B cell (primary cell): ENCODE data around the gene PLCB4. TPM values are rescaled to one million over a fixed set of nuclear protein-coding genes. Genes with fewer than 3 reads are reported as not detected.

Source experiments
- ATAC-seq: fragments of 200-7000 bp; cut with Tn5 transposase; one replicate; pipeline ENCODE4 v1.10.0; 2021; ENCODE audit warnings: low read depth, mild to moderate bottlenecking, moderate number of reproducible peaks, moderate library complexity
- CTCF ChIA-PET: fragments of 350-600 bp; sonication (Branson Sonifier 250); formaldehyde crosslinking; loops from one replicate; lab custom pipeline; 2021; ENCODE audit warnings: antibody characterized with exemption, inconsistent platforms; lab: Charles Lee
- POLR2A ChIA-PET: fragments of 350-600 bp; sonication (Branson Sonifier 250); formaldehyde crosslinking; loops from one replicate; lab custom pipeline; 2021; ENCODE audit warnings: antibody characterized with exemption; lab: Charles Lee
- DNase-seq: peaks from one replicate; pipeline ENCODE4 v3.0.0; 2013
- H2AFZ ChIP-seq: 2 replicates; pipeline ENCODE4 v1.6.1; 2012; ENCODE audit warnings: mild to moderate bottlenecking, low read depth, low read length; ENCODE audit not compliant: insufficient read depth, poor library complexity, severe bottlenecking
- H3K27ac ChIP-seq, 2 donors: 1 replicate in 1 of 2; 2 replicates in 1 of 2; pipeline ENCODE4 v1.5.1; 2012 to 2013; ENCODE audit warnings: low read length in 2 of 2, mild to moderate bottlenecking in 2 of 2, moderate library complexity in 1 of 2
- H3K27me3 ChIP-seq, 4 experiments: fragments of 200-600 bp in 1 of 4; sonication (generic) in 1 of 4; replicated peaks in 1 of 4; 1 replicate in 2 of 4; 2 replicates in 2 of 4; pipeline versions ENCODE4 v1.6.1 to v1.7.0; 2013 to 2016; ENCODE audit warnings: low read length in 3 of 4, mild to moderate bottlenecking in 2 of 4, mixed read lengths in 1 of 4, moderate library complexity in 1 of 4; ENCODE audit not compliant: insufficient read depth in 4 of 4, control insufficient read depth in 3 of 4; ENCODE audit errors: control extremely low read depth in 1 of 4
- H3K36me3 ChIP-seq, 2 experiments: replicated peaks in 1 of 2; 1 replicate in 1 of 2; 2 replicates in 1 of 2; pipeline versions ENCODE4 v1.6.1 to v1.7.1; 2013; ENCODE audit warnings: low read length in 1 of 2; ENCODE audit not compliant: insufficient read depth in 2 of 2, control insufficient read depth in 1 of 2; ENCODE audit errors: control extremely low read depth in 1 of 2, extremely low read depth in 1 of 2
- H3K4me1 ChIP-seq, 2 donors: fragments of 200-600 bp in 1 of 2; sonication (generic) in 1 of 2; 1 replicate in 1 of 2; 2 replicates in 1 of 2; pipeline versions ENCODE4 v1.5.1 to v1.6.1; 2013 to 2017; ENCODE audit warnings: low read length in 2 of 2; ENCODE audit not compliant: control insufficient read depth in 2 of 2, insufficient read depth in 2 of 2
- H3K4me2 ChIP-seq: replicated peaks from 2 replicates; pipeline ENCODE3; 2012; ENCODE audit warnings: mild to moderate bottlenecking, low read depth, low read length; ENCODE audit not compliant: poor library complexity, severe bottlenecking
- H3K4me3 ChIP-seq, 5 experiments: fragments of 200-600 bp in 1 of 5; sonication (generic) in 1 of 5; 1 replicate in 3 of 5; 2 replicates in 2 of 5; pipeline versions ENCODE4 v1.5.1 to v1.7.0; 2011 to 2016; ENCODE audit warnings: low read length in 4 of 5, mild to moderate bottlenecking in 4 of 5, low read depth in 2 of 5, control low read depth in 1 of 5, moderate library complexity in 1 of 5; ENCODE audit not compliant: insufficient read depth in 1 of 5; ENCODE audit errors: control extremely low read depth in 1 of 5, extremely low read depth in 1 of 5
- H3K79me2 ChIP-seq: fragments of 200-600 bp; sonication (generic); one replicate; pipeline ENCODE4 v1.6.0; 2016; ENCODE audit warnings: low read length; ENCODE audit not compliant: control insufficient read depth, insufficient read depth
- H3K9ac ChIP-seq: fragments of 200-600 bp; sonication (generic); 2 replicates; pipeline ENCODE4 v1.6.1; 2017; ENCODE audit warnings: mild to moderate bottlenecking, low read length, moderate library complexity
- H3K9me3 ChIP-seq, 3 donors: one replicate each; pipeline versions ENCODE4 v1.6.1 to v1.7.1; 2013; ENCODE audit warnings: low read length in 2 of 3; ENCODE audit not compliant: control insufficient read depth in 2 of 3, insufficient read depth in 1 of 3; ENCODE audit errors: control extremely low read depth in 1 of 3
- H4K20me1 ChIP-seq: 2 replicates; pipeline ENCODE4 v1.6.0; 2012; ENCODE audit warnings: mild to moderate bottlenecking, low read length; ENCODE audit not compliant: insufficient read depth, control insufficient read depth, poor library complexity, severe bottlenecking
- H3K27ac Mint-ChIP-seq: one replicate; pipeline ENCODE4 v1.8.0; 2021; ENCODE audit warnings: mixed read lengths
- H3K27me3 Mint-ChIP-seq: one replicate; pipeline ENCODE4 v1.8.0; 2021; ENCODE audit warnings: mixed read lengths
- H3K4me1 Mint-ChIP-seq: one replicate; pipeline ENCODE4 v1.8.0; 2021; ENCODE audit warnings: mixed read lengths
- H3K4me3 Mint-ChIP-seq: one replicate; pipeline ENCODE4 v1.8.0; 2021; ENCODE audit warnings: mixed read lengths
- H3K9me3 Mint-ChIP-seq: one replicate; pipeline ENCODE4 v1.8.0; 2022; ENCODE audit warnings: mixed read lengths; ENCODE audit not compliant: insufficient read depth
- EZH2 ChIP-seq: IDR thresholded peaks from 2 replicates; pipeline ENCODE4 v1.6.1; 2012; ENCODE audit warnings: borderline replicate concordance, low read depth, mild to moderate bottlenecking, moderate library complexity, low read length; ENCODE audit not compliant: insufficient read depth, poor library complexity, severe bottlenecking
- WGBS: methylation state at CpG from one replicate; pipeline ENCODE4 v1.1.5; 2013; ENCODE audit warnings: missing lambda C conversion rate; ENCODE audit not compliant: insufficient coverage; 5-methylcytosine and 5-hydroxymethylcytosine counted together
- intact Hi-C: fragments of 100-400 bp; cut with micrococcal nuclease; formaldehyde crosslinking; loops from one replicate; pipeline ENCODE4 v1.10.0; 2022
- polyA plus RNA-seq: library from polyadenylated mRNA; depleted of rRNA; stranded (reverse); fragments of >200 nt; gene quantifications from 2 replicates; pipeline ENCODE4 v1.2.3, GENCODE V29; 2012
- total RNA-seq, 2 donors: library from RNA; stranded (reverse); fragments of 120-200 nt in 1 of 2; gene quantifications; 1 replicate in 1 of 2; 2 replicates in 1 of 2; pipeline versions ENCODE4 v1.2.3 to v1.2.4, GENCODE V29; 2013 to 2022
- TF ChIP-seq, protein P1 (sequence below): fragments of 200-600 bp; IDR thresholded peaks from one replicate; pipeline ENCODE4 v1.8.0; 2022; ENCODE audit warnings: antibody characterized with exemption, mild to moderate bottlenecking

The PLCB4 gene
- total and polyA plus RNA-seq, 2 donors (not counting 1 experiment from before 2014, with no cell fraction given): not detected

GRCh38 chr20:9145142-9145541, 76.3 kb downstream of the PLCB4 start:
- CTCF ChIA-PET: no interaction called here
- H2AFZ ChIP-seq: no peak overlapping the region

DNA sequence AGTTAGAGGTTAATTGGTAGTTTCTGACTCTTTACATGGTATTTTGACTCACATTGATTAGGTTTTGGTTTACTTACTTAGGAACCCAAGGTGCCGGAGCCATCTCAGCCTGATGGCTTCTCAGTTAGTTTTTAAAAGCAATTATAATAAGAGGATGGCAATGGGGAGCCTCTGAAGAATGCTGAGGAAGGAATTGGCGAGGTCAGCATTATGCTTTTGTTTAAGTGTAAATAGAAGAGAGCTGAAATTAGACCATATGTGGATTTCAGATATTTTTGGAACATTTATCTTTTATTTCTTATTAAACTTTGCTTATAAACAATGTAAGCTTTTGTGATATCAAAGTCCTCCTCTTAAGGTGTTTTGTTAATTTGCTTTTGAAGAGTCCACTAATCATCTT, 77.8 kb downstream of the PLCB4 start:
- ATAC-seq (no peak), DNase-seq (no peak)
- ChIA-PET CTCF (no interaction called here), POLR2A (no interaction called here)
- Histone ChIP-seq H4K20me1 (no peaks in the 10 kb centered on the region), H3K4me2 (no peak overlapping the region), H3K9me3 (no peaks in the 10 kb centered on the region), H3K27ac (no peak overlapping the region), H3K9ac (no peak overlapping the region), H2AFZ (no peak overlapping the region), H3K4me3 (no peak overlapping the region), H3K36me3 (no peaks in the 10 kb centered on the region), H3K79me2 (no peaks in the 10 kb centered on the region), H3K27me3 (no peaks in the 10 kb centered on the region), H3K4me1 (no peaks in the 10 kb centered on the region)
- WGBS: no CpG with 5 or more reads among the region's 2 CpGs
- intact Hi-C loops: no loop called here
- Mint-ChIP-seq H3K9me3 (peaks cover under 1% of the 10 kb centered on the region), H3K4me1 (no peaks in the 10 kb centered on the region), H3K27me3 (no peaks in the 10 kb centered on the region), H3K27ac (no peak overlapping the region), H3K4me3 (no peak overlapping the region)
- no peak for TF ChIP-seq EZH2
- TF ChIP-seq, protein P1, sequence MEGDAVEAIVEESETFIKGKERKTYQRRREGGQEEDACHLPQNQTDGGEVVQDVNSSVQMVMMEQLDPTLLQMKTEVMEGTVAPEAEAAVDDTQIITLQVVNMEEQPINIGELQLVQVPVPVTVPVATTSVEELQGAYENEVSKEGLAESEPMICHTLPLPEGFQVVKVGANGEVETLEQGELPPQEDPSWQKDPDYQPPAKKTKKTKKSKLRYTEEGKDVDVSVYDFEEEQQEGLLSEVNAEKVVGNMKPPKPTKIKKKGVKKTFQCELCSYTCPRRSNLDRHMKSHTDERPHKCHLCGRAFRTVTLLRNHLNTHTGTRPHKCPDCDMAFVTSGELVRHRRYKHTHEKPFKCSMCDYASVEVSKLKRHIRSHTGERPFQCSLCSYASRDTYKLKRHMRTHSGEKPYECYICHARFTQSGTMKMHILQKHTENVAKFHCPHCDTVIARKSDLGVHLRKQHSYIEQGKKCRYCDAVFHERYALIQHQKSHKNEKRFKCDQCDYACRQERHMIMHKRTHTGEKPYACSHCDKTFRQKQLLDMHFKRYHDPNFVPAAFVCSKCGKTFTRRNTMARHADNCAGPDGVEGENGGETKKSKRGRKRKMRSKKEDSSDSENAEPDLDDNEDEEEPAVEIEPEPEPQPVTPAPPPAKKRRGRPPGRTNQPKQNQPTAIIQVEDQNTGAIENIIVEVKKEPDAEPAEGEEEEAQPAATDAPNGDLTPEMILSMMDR: no peak

More at GRCh38 chr20:9145142-9145541, 76.3 kb downstream of the PLCB4 start:
- ATAC-seq: no peak
- Histone ChIP-seq H3K9me3 (no peaks in the 10 kb centered on the region), H3K9ac (no peak overlapping the region), H3K27ac (no peak overlapping the region), H3K27me3 (no peaks in the 10 kb centered on the region), H3K4me2 (no peak overlapping the region), H3K4me3 (no peak overlapping the region), H4K20me1 (no peaks in the 10 kb centered on the region), H3K79me2 (no peaks in the 10 kb centered on the region), H3K4me1 (no peaks in the 10 kb centered on the region), H3K36me3 (no peaks in the 10 kb centered on the region)
- Mint-ChIP-seq H3K4me1 (no peaks in the 10 kb centered on the region), H3K9me3 (no peaks in the 10 kb centered on the region), H3K27ac (no peak overlapping the region), H3K4me3 (no peak overlapping the region), H3K27me3 (no peaks in the 10 kb centered on the region)
- POLR2A ChIA-PET: no interaction called here
- TF ChIP-seq EZH2: no peak
- TF ChIP-seq, protein P1: no peak
- DNase-seq: no peak
- intact Hi-C loops: no loop called here
